ENCODE results near the gene MOSPD2. TPM values are rescaled to one million over a fixed set of nuclear protein-coding genes. Genes with fewer than 3 reads are reported as not detected.

The MOSPD2 gene
- total RNA-seq (10 to 100 TPM; 14.3 to 22.1 (median 20.4) TPM), polyA plus RNA-seq (1 to 10 TPM; 3.0 to 6.9 (median 4.3) TPM)

GRCh38 chrX:14872851-14873675, at the start of gene MOSPD2, which contains the start of gene FANCB:
TSS of gene MOSPD2 (plus strand) at chrX:14873421. CDS start at chrX:14873529, 108 bp downstream.
TSS of gene FANCB (minus strand) at chrX:14873069. CDS start at chrX:14865510, 7,559 bp downstream.
- H3K27me3 ChIP-seq = no peaks in the 10 kb centered on the region
- intact Hi-C loops (cut with DNase I) = loop anchor here (5.0 kb wide), 2 partner anchors 799 to 841 kb away; no protein-coding TSS in a partner anchor
- DNase-seq = peak; percentile 96
- H3K27ac ChIP-seq = peak within 1 kb of the TSS; percentile 83 to 84 (median 84)
- no peaks in the 10 kb centered on the region for H3K9me3 ChIP-seq
- H3K4me3 ChIP-seq = peak within 1 kb of the TSS; percentile 69 to 71 (median 71)
- peaks cover 0 to 8% (median 3%) of the 10 kb centered on the region in 4 donors for H3K4me1 ChIP-seq
- H3K36me3 ChIP-seq = no peaks in the 10 kb centered on the region
- 0% methylated on average over 78 of the region's 78 CpGs for WGBS, 2 donors
- TF ChIP-seq POLR2AphosphoS5 (IDR thresholded peaks at IDR 0.05) (peak; percentile 20 to 62 (median 46)), POLR2A (IDR thresholded peaks at IDR 0.05) (no peak)

GRCh38 chrX:14825851-14826250, 47.4 kb upstream of the MOSPD2 start:
- intact Hi-C loops (cut with DNase I) = no loop called here
- Histone ChIP-seq H3K9me3 (no peaks in the 10 kb centered on the region), H3K27me3 (no peaks in the 10 kb centered on the region), H3K4me3 (no peak overlapping the region), H3K27ac (no peak overlapping the region), H3K4me1 (no peaks in the 10 kb centered on the region), H3K36me3 (no peaks in the 10 kb centered on the region)
- TF ChIP-seq CTCF (IDR thresholded peaks at IDR 0.05) (no peak), POLR2AphosphoS5 (IDR thresholded peaks at IDR 0.05) (no peak), EP300 (IDR thresholded peaks at IDR 0.05) (no peak), POLR2A (IDR thresholded peaks at IDR 0.05) (no peak)
- DNase-seq = no peak

GRCh38 chrX:14826319-14826718, 46.9 kb upstream of the MOSPD2 start:
- no peaks in the 10 kb centered on the region for H3K36me3 ChIP-seq
- H3K27me3 ChIP-seq = no peaks in the 10 kb centered on the region
- WGBS, 2 donors = 76 to 92% methylated on average over 3 of the region's 3 CpGs
- intact Hi-C loops (cut with DNase I) = no loop called here
- H3K27ac ChIP-seq = no peak overlapping the region
- DNase-seq = no peak
- TF ChIP-seq POLR2A (IDR thresholded peaks at IDR 0.05) = no peak
- no peak for TF ChIP-seq EP300 (IDR thresholded peaks at IDR 0.05)
- no peak for TF ChIP-seq CTCF (IDR thresholded peaks at IDR 0.05)
- no peak for TF ChIP-seq POLR2AphosphoS5 (IDR thresholded peaks at IDR 0.05)
- no peaks in the 10 kb centered on the region for H3K4me1 ChIP-seq
- no peaks in the 10 kb centered on the region for H3K9me3 ChIP-seq
- no peak overlapping the region for H3K4me3 ChIP-seq

GRCh38 chrX:14829643-14830042, 43.6 kb upstream of the MOSPD2 start:
- no peaks in the 10 kb centered on the region for H3K4me1 ChIP-seq
- TF ChIP-seq POLR2AphosphoS5 (IDR thresholded peaks at IDR 0.05) (no peak), CTCF (IDR thresholded peaks at IDR 0.05) (no peak), EP300 (IDR thresholded peaks at IDR 0.05) (no peak), POLR2A (IDR thresholded peaks at IDR 0.05) (no peak)
- H3K9me3 ChIP-seq = no peaks in the 10 kb centered on the region
- no peak overlapping the region for H3K4me3 ChIP-seq
- H3K27ac ChIP-seq = no peak overlapping the region
- no peaks in the 10 kb centered on the region for H3K36me3 ChIP-seq
- 93 to 96% methylated on average over 2 of the region's 2 CpGs for WGBS, 2 donors
- no peak for DNase-seq
- no peaks in the 10 kb centered on the region for H3K27me3 ChIP-seq
- intact Hi-C loops (cut with DNase I) = no loop called here

- WGBS, 2 donors = 84 to 91% methylated on average over 2 of the region's 2 CpGs
- TF ChIP-seq POLR2A (IDR thresholded peaks at IDR 0.05) = no peak
- no peak for TF ChIP-seq POLR2AphosphoS5 (IDR thresholded peaks at IDR 0.05)
- TF ChIP-seq EP300 (IDR thresholded peaks at IDR 0.05) = no peak
- TF ChIP-seq CTCF (IDR thresholded peaks at IDR 0.05) = no peak
- no peaks in the 10 kb centered on the region for H3K4me1 ChIP-seq
Observed at GRCh38 chrX:14832151-14832550, 41.1 kb upstream of the MOSPD2 start.

More at GRCh38 chrX:14832151-14832550, 41.1 kb upstream of the MOSPD2 start:
- no peak for DNase-seq
- Histone ChIP-seq H3K27ac (no peak overlapping the region), H3K4me3 (no peak overlapping the region), H3K27me3 (no peaks in the 10 kb centered on the region), H3K9me3 (no peaks in the 10 kb centered on the region), H3K36me3 (no peaks in the 10 kb centered on the region)
- intact Hi-C loops (cut with DNase I) = no loop called here
